CD4-positive, alpha-beta T cell treated with Interferon alpha-2 for 1 hour (primary cell): ENCODE results near the gene RPF1.
"Not testable (repeated sequence)": the region's sequence is repeated elsewhere in the genome, so short reads cannot be mapped to it uniquely, and the experiment has no call there.

Experiments used
- DNase-seq, 2 donors: peaks; one replicate each; pipeline ENCODE4 v3.0.0-alpha.2; 2020 to 2022

The RPF1 gene

DNA sequence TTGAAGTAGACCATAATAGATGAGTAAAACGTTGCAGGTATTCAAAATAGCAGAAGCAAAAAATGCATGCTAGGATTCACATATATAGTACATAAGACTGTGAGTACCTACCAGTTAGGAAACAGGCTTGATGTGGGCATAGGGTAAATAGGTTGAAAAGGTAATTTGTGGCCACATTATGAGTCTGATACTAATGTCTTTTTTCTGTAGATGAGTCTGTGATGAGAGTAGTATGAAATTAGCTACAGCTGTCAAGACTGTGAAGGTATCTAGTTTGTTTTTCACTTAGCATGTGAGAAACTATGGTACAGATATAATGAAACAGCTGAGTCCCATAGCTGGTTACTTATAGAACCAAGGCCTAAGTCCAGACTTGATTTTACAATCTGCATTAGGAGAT, 14.7 kb downstream of the RPF1 start:
- DNase-seq: no peak

DNA sequence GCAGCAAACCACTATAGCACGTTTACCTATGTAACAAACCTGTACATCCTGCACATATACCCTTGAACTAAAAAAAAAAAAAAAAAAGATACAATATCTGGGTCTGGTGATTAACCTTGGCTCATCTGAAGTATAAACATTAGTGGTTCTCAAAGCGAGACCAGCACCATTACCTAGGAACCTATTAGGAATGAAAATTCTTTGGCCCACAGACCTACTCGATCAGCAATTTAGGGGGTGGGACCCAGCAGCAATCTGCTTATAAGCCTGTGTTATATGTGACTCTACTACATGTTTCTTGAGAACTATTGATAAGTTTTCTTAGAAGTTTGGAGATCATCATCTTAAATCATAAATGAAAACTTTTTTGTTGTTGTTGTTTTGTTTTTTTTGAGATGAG, 17.4 kb downstream of the RPF1 start:
- no peak for DNase-seq

DNA sequence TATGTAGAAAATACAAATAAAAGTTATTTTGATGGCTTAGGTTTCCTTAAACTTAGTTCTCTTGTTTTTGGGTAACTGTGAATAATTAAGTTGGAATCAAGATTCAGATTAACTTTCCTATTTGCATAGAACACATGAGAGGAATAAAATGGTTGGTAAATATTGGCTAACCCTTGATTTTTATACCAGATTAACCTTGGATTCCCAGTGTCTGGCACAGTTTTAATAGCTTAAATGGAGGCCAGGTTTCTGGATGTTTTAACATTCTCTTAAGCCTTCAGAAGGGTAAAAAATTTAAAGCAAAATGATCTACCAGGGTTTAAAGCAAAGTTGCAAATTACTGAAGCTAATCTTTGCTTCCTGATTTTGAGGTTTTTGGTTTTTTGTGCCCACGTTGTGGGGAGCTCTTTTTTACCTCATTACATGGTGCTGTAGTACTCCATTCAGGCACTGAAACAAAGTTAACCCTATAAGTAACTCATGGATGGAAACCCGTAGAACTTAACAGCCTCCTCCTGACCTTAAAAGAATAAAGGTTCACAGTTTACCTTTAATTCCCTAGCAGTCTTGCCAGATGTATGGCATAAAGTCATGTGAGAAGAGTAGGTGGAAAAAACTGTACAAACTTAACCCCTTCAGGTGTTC, 18.7 kb downstream of the RPF1 start:
- DNase-seq: no peak

DNA sequence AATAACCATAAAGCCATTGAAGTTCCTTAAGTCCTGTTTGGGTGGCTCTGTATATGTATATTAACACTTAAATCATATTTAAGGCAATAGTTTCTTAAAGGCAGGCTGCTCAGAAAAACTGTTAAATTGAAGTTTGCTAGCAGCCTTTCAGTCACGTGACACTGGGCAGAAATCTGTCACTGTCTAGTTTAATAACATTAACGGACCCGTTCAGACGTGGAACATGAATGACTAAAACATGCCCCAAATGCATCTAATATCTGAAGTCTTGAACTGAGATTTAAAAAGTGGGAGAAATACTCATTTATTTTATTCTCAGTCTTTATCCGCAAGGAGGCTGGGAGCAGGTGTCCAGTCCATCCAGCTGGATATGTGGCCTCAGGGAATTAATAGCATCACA, 23.9 kb downstream of the RPF1 start:
- DNase-seq: no peak

DNA sequence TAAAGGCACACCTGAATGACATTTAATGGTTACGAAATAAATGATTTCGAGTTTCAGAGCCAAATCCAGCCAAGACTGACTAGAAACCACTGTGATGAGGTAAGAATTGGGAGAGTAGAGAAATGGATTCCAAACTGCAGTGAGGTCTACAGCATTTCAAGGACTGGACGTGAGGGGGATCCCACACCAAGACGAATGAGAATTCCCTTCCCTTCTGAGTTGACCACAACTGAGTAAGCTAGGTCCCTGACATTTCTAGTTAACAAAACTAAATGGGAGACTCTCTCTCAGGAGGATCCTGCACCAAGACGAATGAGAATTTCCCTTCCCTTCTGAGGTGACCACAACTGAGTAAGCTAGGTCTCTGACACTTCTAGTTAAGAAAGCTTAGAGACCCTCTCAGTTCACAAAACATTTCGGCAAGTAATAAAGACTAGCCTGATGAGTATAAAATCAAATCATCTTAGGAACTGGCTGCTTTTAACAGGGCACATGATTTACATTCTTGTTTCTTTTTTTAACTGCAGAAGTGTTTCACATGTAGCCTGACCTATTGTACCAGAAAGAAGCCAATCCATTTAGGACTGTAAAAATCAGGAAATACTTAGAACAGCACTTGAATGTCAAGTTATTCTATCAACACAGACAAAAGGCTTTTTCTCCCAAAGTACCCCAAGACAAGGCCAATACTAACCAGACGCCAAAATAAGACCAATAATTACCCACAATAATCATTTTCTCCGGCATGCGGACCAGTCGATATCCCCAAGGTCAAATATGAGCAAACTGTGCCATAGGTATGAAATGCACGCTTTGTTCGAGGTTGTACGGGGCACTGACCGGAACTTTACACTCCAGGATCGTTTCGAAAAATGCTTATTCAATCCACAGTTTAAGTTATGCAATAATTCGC, 25.8 kb downstream of the RPF1 start:
- DNase-seq: peak in 1 of 2 donors; percentile 20

DNA sequence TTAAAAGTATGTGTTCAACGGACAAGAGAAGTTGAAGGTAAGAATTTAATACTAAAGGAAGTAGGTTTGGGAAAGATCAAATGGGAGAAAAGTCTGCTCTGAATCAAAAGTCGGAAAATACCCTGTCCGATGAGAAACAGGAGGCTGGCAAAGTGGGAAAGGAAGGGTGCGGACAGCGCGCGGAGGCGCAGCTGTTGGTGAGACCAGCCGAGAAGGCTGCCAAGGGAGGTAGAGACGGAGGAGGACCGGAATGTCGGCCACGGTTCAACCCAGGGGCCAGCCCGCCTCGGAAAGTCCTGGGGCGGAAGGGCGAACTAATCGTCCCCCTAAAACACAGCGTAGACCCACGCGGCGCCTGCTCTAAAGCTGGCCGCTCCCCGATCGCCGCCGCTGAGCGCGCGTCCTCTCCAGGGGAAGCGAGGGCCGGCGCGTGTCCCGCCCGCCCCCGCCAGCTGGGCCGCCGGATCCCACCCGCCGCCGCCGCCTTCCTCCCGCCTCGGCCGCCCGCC, 26.5 kb downstream of the RPF1 start:
- no peak for DNase-seq

DNA sequence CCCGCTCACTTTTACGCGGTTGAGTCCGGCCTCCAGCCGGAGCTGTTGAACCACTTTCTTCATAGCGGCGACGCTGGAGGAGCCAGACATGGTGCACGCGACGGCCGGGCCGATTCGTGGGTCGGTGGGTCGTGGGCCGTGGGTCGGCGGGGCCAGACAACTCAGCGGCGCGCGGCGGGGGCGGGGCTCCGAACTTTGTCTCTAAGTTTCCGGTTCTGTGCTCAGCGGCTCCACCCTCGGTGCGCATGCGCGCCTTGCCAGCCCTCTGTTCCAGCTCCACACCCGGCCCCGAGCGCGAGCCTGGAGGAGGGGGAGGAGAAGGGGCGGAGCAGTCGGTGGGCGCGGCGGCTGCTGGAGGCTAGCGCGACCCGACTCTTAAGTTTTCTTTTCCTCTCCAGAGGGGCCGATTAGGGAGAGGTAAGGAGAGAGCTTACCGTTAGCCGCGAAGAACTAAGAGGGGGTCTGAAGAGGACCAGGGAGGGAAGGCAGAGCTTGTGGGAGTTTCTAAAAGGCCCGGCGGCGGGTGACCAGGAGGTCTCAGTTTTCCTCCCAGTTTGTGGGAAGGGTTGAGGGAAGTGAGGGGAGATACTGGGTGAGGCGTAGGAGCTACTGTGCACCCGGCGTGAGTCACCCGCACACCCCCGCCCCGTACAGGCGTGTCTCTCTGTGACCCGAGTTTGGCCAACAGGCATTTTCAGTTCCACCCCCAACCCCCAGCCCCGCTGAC, 27.1 kb downstream of the RPF1 start, which contains the start of the genes GNG5 and SPATA1:
Gene GNG5 (minus strand): TSS at position 580 of the 727 bp plus-strand sequence. CDS start 490 bp downstream, at position 90.
Gene SPATA1 (plus strand): TSS at position 385 of the 727 bp plus-strand sequence. CDS start 9,974 bp downstream, outside the sequence.
- peak; percentile 98 for DNase-seq

DNA sequence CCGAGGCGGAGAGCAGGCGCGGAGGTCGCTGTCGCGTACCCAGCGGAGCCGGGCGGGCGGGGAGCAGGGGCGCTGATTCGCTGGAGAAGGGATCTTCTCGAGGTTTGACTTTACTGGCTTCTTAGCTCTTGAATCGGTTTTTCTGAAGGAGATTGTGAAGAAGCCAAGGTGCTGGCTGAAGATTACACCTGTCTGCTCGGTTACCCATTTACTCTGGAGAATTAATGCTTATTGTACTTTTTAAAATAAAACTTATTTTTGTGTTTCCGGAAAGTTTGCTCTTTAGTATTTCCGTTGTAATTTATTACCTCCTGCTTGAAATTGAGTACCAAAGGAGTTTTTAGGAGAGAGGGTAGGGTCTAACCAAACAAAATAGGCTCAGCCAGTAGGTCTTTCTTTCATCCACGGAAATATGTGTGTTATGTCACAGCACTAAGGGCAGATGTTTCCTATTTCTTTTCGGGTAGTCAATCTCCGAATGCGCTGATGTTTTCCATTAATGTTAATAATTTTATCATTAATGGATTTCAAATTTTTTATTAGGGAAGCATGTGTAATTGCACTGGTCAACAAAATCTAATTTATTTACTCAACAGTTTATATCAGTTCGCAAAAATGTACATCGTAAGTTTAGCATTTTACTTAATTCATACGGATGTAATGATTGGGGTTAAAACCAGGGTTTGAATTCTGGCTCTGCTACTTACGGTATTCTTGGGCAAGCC, 27.8 kb downstream of the RPF1 start:
- no peak for DNase-seq

DNA sequence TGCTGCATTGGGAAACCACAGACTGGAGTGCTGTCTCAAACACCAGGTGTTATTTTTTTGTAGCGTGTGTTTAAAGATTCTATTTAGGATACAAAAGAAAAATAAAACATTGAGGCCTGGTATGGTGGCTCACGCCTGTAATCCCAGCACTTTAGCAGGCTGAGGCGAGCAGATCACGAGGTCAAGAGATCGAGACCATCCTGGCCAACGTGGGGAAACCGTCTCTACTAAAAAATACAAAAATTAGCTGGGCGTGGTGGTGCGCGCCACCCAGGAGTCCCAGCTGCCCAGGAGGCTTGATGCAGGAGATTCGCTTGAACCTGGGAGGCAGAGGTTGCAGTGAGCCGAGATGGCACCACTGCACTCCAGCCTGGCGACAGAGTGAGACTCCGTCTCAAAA, 28.8 kb downstream of the RPF1 start:
- not testable (repeated sequence) for DNase-seq

DNA sequence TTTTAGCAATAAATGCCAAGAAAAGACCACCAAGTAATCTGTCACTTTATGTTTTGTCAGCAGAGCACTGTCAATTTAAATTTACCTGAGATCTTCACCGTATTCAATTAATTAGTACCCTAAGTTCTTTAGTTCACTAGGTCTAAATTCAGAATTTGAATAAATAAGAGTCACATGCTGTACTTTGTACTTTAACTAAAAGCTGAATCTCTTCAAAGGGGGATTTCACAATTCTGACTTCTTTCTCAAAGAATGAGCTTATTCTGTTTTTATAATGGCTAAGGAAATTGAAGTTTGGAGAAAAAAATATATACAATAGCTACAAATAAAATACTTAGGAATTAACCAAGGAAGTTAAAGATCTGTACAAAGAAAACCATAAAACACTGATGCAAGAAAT, 29.4 kb downstream of the RPF1 start:
- no peak for DNase-seq

DNA sequence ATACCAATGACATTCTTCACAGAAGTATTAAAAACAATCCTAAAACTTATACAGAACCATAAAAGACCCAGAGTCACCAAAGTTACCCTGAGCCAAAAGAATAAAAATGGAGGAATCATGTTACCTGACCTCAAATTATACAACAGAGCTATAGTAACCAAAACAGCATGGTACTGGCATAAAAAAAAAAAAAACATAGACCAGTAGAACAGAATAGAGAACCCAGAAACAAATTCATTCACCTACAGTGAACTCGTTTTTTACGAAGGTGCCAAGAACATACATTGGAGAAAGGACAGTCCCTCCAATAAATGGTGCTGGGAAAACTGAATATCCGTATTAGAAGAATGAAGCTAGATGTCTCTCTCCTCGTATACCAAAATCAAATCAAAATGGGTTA, 30.0 kb downstream of the RPF1 start:
- no peak for DNase-seq

DNA sequence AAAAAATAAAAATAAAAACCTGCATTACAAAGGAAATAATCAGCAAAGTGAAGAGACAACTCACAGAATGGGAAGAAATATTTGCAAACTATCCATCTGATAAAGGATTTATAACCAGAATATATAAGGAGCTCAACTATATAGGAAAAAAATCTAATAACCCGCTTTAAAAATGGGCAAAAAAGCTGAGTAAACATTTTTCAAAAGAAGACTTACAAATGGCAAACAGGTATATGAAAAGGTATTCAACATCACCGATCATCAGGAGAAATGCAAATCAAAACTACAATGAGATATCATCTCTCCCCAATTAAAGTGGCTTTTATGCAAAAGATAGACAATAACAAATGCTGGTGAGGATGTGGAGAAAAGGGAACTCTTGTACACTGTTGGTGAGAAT, 31.1 kb downstream of the RPF1 start:
- no peak for DNase-seq

DNA sequence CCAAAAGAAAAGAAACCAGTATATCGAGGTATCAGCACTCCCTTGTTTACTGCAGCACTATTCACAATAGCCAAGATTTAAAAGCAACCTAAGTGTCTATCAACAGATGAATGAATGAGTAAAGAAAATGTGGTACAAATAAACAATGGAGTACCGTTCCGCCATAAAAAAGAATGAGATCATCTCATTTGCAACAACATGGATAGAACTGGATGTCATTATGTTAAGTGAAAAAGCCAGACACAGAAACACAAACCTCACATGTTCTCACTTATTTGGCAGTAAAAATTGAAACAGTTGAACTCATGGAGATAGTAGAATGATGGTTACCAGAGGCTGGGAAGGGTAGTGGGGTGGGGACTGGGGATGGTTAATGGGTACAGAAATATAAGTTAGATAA, 31.6 kb downstream of the RPF1 start:
- DNase-seq: no peak

DNA sequence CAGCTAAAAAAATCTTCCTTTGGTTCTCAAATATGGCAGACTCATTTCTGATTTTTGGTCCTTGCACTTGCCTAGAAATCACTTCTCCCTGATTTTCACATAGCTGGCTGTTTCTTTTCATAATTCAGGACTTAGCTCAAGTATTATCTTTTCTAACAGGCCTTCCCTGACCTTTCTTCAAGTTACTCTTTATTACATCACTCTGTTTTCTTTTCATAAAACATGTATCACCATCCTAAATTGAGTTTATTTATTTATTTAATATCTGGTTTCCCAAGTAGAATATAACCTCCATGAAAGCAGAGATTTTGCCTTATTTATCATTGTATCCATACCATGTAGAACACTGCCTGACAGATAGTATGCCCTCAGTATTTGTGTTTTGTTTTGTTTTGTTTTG, 45.5 kb downstream of the RPF1 start:
- no peak for DNase-seq

DNA sequence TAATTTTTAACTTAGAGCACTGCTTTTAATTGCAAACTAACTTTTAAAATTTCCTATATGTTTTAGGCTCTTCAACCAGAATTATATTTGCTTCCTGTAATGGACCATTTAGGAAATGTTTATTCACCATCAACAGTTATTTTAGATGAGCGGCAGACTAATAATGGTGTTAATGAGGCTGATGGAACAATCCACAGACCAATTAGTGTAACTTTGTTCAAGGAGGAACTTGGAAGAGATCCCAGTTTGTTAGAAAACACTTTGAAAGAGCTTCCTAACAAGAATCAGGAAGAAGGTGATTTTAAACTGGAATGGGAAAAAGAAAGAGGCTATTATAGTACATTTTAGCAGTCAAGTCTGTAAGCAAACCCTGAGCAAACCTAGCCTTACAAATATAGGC, 46.7 kb downstream of the RPF1 start:
- no peak for DNase-seq

DNA sequence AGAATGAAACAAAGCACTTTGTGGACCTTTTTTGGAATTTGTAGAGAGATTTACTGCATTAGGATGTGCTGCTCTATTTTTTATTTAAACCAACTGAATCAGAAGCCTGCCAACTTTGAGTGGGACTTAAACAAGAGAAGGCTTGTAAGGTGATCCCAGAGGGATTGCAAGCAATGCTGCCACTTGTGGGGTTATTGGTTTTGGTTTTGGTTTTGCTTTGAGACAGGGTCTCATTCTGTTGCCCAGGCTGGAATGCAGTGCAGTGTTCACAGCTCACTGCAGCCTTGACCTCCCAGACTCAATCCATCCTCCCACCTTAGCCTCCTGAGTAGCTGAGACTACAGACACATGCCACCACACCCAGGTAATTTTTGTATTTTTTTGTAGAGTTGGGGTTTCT, 59.5 kb downstream of the RPF1 start:
- no peak for DNase-seq

DNA sequence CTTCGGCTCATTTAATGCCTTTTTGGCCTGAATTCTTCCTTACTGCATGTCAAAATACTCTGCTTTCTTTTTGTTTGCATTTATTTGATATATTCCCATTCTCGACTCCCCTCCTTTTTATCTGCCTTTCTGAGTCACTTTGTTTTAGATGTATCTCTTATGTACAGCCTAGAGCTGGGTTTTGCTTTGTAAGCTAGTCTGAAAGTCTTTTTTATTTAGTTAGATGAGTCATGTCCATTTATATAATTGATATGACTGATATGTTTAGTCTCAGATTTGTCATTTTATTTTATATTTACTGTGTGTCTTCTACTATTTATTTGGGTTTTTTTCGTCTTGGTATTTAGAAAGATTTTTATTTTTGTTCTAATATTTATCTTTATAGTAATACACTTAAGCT, 60.9 kb downstream of the RPF1 start:
- DNase-seq: no peak

DNA sequence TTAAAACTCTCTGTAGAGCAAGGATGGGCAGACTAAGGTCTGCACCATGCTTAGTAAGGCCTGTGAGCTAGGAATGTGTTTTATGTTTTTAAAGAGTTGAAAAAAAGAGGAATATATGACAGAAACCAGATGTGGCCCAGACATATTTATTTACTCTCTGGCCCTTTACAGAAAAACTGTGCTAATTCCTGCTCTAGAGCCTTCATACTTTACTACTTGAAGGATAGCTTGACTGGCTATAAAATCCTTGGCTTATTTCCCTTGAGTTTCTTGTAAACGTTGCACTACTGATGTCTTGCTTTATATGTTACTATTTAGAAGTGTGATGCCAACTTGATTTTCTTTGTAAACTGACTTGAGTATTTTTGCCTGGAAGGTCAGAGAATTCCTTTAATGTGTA, 61.7 kb downstream of the RPF1 start:
- no peak for DNase-seq

DNA sequence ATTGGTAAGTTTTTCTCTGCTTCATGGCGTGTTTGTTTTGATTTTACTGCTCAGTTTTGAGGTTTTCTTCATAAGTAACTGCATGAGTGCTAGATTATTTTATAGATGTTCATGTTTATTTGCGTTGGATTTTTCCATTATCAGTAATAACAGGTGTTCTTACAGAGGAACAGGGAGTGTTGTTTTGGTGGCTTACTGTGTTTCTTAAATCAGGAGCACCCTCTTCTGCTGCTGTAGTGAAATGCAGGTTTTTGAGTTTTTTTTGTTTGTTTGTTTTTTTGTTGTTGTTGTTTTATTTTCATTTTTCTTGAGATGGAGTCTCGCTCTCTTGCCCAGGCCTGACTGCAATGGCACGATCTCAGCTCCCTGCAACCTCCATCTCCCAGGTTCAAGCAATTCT, 62.6 kb downstream of the RPF1 start:
- DNase-seq: peak in 1 of 2 donors; percentile 9
